ENCODE measurements around the gene GPR161.

Gene GPR161

DNA sequence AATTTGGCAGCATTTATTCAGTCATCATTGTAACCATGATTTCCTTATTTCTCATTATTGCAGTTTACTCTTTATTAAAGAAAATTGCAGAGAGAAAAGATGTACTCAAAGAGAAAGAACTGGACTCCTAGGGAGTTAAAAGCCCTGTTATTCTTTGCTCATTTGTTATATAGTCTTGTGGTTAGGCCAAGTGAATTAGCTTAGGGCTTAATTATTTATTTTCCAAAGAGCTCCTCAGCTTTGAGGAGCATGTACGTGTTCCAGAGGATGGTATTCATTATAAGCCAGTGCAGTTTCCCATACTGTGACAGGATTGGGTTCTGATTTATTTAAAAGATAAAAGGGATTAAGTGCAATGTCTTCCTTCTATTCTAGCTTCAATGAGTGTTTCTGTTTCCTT lies 86.4 kb downstream of the GPR161 start:
- FAIRE-seq (no peak), DNase-seq (ENCODE audit: insufficient read length) (no peak)
- no peak for TF ChIP-seq POLR2A (IDR thresholded peaks at IDR 0.05; ENCODE audit: low read depth, low read length)
- TF ChIP-seq POLR2AphosphoS5 (IDR thresholded peaks at IDR 0.05; ENCODE audit: low read depth, low read length) = no peak
- TF ChIP-seq TAF1 (IDR thresholded peaks at IDR 0.05; ENCODE audit: borderline replicate concordance, low read depth, low read length) = no peak

DNA sequence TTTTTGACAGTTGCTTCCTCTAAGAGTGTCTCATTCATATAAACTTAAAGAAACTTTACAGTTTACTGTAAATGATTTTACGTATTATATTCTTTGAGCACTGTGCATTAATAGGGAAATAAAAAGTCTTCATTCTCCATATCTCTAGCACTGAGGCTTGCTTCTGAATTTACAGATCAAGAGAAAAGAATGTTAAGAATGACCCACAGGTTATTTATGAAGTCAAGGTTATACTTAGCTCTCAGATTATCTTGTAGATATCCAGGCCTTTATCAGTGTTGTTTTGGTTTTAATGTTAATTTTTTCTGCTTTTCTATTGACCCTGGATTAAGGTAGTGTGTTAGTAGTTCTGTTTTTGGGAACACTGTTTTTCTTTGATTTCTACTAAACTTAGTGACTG lies 91.4 kb downstream of the GPR161 start:
- TF ChIP-seq POLR2AphosphoS5 (IDR thresholded peaks at IDR 0.05; ENCODE audit: low read depth, low read length) = no peak
- no peak for TF ChIP-seq TAF1 (IDR thresholded peaks at IDR 0.05; ENCODE audit: borderline replicate concordance, low read depth, low read length)
- DNase-seq (ENCODE audit: insufficient read length) = no peak
- no peak for FAIRE-seq

DNA sequence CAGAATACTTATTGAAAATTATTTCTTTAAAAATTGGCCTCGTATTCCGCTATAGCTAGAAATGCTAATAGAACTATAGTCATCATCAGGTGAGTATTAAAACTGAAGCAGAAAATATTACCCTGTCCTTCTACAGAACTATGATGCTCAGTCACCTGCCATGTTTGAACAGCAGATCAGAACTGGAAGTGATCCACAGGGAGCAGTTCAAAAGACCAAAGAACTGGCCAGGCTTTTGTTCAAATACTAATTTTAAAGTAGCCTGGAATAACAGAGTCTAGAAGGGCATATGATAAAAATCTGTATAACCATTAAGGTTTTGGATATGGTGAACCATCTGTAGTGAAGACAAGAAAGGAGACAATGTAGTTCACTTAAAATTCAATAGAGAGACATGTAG lies 94.4 kb downstream of the GPR161 start:
- no peak for DNase-seq (ENCODE audit: insufficient read length)
- FAIRE-seq = no peak
- TF ChIP-seq POLR2AphosphoS5 (IDR thresholded peaks at IDR 0.05; ENCODE audit: low read depth, low read length) (no peak), POLR2A (IDR thresholded peaks at IDR 0.05; ENCODE audit: low read depth, low read length) (no peak), TAF1 (IDR thresholded peaks at IDR 0.05; ENCODE audit: borderline replicate concordance, low read depth, low read length) (no peak)

DNA sequence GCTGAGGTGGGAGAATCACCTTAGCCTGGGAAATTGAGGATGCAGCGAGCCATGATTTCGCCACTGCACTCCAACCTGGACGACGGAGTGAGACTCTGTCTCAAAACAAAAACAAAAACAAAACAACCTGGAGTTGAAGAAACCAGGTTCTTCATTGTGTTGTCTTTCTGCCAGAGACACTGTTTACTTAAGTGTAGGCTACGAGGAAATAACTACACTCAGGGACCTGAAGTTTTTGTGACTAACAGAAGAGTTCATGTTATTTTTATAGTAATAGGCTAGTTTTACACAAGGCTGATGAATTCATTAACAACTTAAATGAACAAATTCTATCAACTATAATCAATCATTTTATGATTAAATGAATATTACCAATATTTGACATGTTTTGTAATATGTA lies 101.4 kb downstream of the GPR161 start:
- DNase-seq (ENCODE audit: insufficient read length) (no peak), FAIRE-seq (no peak)
- TF ChIP-seq POLR2A (IDR thresholded peaks at IDR 0.05; ENCODE audit: low read depth, low read length) (no peak), TAF1 (IDR thresholded peaks at IDR 0.05; ENCODE audit: borderline replicate concordance, low read depth, low read length) (no peak), POLR2AphosphoS5 (IDR thresholded peaks at IDR 0.05; ENCODE audit: low read depth, low read length) (no peak)

DNA sequence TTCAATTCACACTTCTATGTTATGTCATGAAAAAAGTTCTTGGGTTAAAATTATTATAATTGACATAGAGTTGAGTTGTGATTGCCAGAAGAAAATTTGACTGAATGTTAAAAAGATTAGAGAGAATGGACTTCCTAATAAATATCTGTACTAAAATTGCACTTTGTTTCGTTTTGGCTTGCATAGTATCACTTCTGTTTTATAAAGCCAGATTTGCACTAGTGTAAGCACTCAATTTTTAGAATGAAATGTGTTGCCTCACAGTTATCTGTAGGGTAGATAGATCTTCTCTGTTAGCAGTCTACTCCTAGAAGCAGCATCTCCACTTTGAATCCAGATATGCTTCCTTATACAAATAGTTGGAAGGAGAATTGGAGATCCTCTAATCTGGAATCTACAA lies 104.7 kb downstream of the GPR161 start:
- TF ChIP-seq POLR2A (IDR thresholded peaks at IDR 0.05; ENCODE audit: low read depth, low read length) (no peak), TAF1 (IDR thresholded peaks at IDR 0.05; ENCODE audit: borderline replicate concordance, low read depth, low read length) (no peak), POLR2AphosphoS5 (IDR thresholded peaks at IDR 0.05; ENCODE audit: low read depth, low read length) (no peak)
- DNase-seq (ENCODE audit: insufficient read length) (no peak), FAIRE-seq (no peak)

DNA sequence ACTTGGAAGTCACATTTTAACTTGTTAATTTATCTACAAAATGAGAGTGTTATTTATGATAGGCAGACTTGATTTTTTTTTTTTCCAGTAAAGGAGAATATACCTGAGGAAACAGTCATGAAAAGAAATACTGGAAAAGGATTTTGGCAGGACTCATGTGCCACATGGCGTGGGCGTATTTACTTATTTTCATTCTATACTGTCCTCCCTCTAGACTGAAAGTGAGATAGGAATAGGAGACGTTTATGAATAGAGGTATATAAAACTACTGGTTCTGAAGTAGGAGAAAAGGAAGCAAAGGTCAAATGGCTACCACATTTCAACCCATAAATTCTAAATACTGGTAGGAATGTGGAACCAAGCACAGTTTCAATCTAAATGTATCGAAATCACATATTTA lies 105.1 kb downstream of the GPR161 start:
- no peak for TF ChIP-seq POLR2A (IDR thresholded peaks at IDR 0.05; ENCODE audit: low read depth, low read length)
- TF ChIP-seq TAF1 (IDR thresholded peaks at IDR 0.05; ENCODE audit: borderline replicate concordance, low read depth, low read length) = no peak
- TF ChIP-seq POLR2AphosphoS5 (IDR thresholded peaks at IDR 0.05; ENCODE audit: low read depth, low read length) = no peak
- FAIRE-seq (no peak), DNase-seq (ENCODE audit: insufficient read length) (no peak)

DNA sequence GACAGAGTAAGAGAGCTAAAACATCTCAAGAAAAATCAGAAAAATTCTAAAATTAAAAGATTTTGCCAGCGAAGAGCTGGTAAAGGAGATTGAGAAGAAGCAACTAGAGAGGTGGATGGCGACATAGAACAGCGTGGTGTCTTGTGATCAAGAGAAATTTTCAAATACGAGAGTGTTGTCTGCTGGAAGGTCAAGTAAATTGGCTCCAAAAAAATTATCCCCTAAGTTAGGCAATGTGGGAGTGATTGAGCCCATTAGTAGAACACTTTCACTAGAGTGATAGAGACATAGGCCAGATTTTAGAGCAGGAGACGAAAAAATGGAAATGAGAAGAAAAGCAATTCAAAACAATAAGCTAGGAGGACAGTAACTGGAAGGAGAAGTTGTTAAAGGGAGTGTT lies 105.5 kb downstream of the GPR161 start:
- DNase-seq (ENCODE audit: insufficient read length) = no peak
- FAIRE-seq = no peak
- TF ChIP-seq POLR2A (IDR thresholded peaks at IDR 0.05; ENCODE audit: low read depth, low read length) (no peak), POLR2AphosphoS5 (IDR thresholded peaks at IDR 0.05; ENCODE audit: low read depth, low read length) (no peak), TAF1 (IDR thresholded peaks at IDR 0.05; ENCODE audit: borderline replicate concordance, low read depth, low read length) (no peak)
